HPDE6-E6E7 (cell line): Measurements from ENCODE around the gene PIGB.
"Not testable (repeated sequence)": the region's sequence is repeated elsewhere in the genome, so short reads cannot be mapped to it uniquely, and the experiment has no call there.

Experiments used
- DNase-seq: peaks from one replicate; pipeline ENCODE4 v3.0.0; 2011; ENCODE audit warnings: missing footprints; ENCODE audit errors: extremely low spot score

Gene PIGB

DNA sequence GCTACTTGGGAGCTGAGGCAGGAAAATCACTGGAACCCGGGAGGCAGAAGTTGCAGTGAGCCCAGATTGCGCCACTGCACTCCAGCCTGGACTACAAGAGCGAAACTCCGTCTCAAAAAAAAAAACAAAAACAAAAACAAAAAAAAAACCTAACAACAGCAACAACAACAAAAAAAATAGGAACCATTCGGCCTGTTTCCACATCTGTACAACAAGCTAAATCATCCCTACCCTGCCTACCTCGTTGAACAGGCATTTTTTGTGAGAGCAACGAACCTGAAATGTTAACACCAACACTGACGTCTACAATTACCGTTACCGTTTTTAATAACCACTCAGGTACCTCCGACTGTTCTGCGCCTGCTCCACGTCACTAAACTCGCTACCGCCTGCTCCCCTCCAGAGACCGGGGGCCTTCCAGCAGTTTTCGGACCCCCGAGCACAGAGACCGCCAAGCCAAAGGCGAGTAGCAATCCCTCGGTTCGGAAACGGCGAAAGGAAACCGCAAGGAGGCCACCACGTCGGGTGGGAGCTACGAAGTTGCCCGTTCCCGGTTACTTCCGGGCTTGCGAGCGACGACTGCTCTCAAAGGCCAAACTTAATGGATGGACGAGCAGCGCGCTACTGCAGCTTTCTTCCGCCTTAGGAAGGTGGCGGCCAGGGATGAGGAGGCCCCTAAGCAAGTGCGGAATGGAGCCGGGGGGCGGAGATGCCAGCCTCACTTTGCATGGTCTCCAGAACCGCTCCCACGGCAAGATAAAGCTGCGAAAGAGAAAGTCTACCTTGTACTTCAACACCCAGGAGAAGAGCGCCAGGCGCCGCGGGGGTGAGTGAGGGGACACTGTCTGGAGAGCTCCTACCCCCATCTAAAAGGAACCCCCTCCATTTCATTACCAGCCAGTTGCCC lies at the start of gene PIGB, which contains the start of gene PIGBOS1:
Gene PIGB (plus strand): TSS at position 635 of the 907 bp plus-strand sequence. CDS start 29 bp downstream, at position 664.
Gene PIGBOS1 (minus strand): TSS at position 536 of the 907 bp plus-strand sequence. CDS start 1,331 bp downstream, outside the sequence.
- DNase-seq = peak; percentile 79

DNA sequence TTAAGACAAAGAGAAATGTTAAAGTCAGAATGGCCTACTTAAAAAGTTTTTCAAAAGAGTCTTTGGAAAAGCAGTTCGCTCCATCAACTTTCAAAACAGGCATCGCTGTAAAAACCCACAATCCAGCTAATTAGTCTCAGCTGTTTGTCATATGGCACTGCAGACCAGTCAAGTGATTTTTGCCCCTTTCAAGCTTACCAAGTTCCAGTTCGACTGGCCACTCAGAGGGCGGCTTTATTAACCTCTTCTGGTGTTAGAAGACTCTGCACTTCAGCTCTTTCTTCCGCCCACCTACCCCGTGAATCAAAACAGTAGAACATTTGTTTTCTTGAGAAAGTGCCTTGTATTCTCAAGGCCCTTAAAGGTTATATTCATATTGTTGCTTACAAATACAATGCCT lies 48.7 kb upstream of the PIGB start:
- DNase-seq = no peak

DNA sequence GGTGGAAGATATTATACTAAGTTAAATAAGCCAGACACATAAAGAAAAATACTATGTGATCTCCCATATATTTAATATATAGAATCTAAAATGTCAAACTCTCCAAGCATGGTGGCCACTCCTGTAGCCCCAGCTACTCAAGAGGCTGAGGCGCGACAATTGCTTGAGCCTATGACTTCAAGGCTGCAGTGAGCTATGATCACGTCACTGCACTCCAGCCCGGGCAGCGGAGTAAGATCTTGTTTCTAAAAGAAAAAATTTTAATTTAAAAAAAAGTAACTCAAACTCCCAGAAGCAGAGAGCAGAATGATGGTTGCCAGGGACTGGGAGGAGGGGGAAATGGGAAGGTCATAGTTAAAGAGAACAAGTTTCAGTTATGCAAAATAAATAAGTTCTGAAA lies 42.7 kb upstream of the PIGB start:
- no peak for DNase-seq

DNA sequence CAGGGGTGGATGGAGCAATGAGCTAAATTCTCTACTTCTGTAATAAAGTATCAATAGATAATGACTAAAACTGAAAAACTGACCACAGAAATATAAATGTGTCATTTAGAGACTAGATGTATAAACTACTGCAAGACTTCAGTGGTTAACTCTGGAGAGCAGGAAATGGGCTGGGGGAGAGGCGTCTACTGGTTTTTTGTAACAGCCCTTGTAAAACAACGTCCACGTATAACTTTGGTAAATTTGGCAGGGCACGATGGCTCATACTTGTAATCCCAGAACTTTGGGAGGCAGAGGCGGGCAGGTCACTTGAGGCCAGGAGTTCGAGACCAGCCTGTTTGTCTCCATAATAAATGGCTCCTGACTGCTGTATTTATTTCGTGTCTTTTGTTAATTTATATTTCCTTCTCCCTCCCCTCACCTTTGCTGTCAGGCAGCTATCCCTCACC lies 41.9 kb upstream of the PIGB start:
- DNase-seq = no peak

DNA sequence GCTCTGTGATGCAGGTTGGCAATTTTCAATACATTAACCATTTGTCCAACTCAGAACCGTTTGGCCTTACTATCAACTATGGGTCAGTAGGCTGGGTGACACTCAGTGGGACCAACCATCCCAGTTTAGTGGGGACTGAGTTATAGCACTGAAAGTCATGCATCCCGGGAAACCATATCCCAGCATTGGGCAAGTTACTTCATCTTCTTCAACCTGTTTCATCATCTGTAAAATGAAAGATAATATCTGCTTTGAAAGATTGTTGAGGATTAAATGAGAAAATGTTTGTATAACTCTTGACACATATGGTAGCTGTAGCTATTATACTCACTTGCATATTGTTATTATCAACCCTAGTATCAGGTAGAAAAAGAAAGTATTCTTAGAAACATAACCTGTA lies 41.3 kb upstream of the PIGB start:
- DNase-seq = no peak

DNA sequence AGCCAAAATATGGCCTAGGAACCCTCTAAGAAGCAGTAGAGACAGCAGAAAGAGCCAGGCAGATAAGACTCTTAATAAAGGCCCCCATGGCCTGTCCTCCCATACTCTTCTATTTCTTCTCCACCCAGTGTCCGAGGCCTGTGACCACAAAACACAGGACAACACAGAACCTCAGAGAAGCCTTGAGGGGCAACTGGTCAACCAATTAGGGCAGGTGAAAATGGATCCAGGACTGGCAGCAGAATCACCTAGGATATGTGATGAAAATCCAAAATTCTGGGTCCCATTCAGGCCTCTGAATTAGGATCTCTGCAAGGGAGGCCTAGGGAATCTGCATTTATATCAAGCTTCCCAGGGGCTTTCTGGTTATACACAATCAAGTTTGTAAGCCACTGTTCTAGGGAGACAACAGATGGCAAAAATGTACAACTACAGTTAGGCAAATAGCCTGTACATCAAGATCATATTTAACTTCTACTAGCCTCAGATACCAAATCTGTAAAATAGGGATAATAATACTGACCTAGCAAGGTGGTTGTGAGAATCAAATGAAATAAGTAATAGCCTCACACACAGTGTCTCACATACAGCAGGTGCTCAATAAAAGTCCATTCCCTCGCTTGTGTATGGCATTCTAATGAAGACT lies 39.8 kb upstream of the PIGB start:
- no peak for DNase-seq

DNA sequence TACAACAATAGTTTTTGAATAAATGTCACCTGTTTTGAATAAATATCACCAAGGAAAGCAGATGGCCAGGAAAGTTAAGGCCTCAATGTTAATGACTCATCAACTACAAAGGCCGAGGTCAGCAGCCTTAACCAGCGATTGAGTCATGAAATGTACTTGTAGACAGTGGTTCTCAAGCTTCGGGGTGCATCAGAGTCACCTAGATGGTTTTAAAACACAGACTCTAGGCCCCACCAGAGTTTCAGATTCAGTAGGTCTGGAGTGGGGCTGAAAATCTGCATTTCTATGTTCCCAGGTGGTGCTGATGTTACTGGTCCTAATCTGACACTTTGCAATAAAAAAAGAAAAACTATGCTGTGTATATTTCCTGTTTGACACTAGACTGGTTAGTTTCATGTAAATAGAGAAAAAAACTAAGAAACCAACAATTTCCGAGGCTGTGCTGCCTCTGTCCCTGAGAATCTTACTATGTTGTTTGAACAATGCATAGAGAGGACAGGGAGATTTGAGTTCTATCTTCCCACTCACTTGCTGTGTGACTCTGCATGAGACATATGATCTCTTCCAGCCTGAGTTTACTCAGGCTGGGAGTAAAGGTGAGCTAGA lies 39.2 kb upstream of the PIGB start:
- DNase-seq = peak; percentile 60

DNA sequence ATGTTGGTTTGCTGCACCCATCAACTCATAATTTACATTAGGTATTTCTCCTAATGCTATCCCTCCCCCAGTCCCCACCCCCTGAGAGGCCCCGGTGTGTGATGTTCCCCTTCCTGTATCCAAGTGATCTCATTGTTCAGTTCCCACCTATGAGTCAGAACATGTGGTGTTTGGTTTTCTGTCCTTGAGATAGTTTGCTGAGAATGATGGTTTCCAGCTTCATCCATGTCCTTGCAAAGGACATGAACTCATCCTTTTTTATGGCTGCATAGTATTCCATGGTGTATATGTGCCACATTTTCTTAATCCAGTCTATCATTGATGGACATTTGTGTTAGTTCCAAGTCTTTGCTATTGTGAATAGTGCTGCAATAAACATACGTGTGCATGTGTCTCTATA lies 38.4 kb upstream of the PIGB start:
- not testable (repeated sequence) for DNase-seq

DNA sequence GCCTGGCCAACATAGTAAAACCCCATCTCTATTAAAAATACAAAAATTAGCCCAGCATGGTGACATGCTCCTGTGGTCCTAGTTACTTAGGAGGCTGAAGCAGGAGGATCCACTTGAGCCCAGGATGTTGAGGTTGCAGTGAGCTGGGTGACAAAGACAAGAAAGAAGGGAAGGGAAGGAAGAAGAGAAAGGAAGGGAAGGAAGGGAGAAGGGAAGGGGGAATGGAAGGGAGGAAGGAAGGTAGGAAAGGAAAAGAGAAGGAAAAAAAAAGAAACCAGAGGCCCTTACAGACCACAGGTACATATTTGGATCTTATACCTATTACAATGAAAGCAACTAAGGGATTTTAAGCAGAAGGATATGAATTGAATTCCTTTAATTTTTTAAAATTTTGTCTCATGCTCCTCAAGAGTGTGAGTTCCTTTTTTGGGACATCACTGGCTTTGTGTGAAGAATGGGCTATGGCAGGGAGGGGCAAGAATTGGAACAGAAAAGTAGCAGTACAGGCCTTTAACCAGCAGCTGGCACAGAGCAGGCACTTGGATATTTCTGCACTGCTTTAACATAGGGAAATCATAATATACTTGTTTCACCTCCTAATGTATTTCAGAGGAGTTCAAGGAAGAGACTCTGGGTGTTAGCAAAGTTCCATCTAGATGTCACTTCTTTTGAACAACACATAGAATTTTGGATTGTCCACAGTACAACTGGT lies 37.3 kb upstream of the PIGB start:
- no peak for DNase-seq

DNA sequence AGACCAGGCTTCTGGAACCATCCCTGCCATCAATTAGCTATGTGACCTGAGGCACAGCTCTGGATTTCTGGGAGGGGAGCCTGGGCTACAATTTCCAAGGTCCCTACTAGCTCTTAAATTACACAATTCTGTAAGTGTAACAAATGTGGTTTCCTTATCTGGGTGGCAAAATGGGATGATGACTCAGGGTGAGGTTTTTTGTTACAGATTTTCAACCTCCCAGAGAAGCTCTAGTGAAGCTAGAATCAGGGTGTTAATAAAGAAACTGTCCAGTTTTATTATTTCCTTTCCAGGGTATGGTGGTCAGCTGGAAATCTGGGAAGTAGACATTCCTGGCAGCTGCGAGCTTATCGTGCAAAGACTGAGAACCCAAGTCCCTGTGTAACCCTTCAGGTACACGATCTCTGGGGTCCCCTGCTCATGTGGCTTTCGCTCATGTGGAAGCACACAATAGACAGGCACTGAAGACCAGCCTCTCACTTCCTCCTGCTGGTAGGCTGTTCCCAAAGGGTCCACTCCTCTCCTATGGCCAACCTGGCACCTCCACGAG lies 36.7 kb upstream of the PIGB start:
- DNase-seq = no peak

DNA sequence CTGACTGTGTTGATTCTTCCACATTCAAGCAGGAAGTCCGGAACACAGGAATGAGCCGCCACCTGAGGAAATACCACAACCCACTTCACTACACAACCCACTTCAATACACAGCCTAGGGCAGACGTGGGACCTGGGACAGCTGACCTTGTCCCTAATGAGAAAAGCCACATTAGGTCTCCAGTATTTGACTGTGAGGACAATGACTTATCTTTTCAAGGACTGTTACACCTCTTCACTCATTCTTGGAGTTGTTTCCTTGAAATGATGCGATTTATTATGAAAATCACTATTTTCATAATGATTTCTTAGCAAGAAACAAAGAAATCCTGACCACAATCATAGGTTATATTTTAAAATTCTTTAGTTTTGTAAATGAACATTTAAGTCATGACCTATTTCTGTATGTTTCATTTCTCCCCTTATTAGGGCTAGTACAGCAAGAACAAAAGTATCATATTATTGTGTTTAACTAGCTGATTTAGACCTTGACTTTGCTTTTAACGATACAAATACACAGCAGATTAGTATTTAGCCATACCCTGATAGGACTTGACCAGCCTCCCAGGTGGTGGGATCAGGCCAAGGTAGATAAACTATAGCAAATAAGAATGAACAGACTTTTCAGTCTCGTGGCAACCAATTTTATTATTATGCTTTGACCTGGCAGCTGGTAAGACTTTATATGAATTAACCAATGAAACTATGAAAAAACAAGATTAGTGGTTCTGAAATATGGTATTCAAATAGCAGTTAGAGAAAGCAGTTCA lies 35.5 kb upstream of the PIGB start:
- no peak for DNase-seq

DNA sequence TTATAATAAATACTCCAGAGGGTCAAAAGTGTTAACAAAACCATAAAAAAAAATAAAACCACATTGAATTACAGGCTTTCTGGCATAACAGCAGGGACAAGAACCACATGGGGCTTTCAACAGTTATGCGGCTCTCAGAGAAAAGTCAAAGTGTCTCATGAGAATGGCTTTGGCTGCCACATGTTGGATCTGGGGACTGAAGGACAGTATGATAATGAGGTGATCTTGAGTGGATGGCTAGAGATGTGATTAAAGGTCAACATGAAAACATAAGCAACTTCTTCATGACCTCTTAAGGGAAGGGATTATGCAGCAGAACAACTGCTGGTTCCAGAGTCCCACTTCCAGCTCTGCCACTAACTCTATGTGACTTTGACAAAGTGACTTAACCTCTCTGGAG lies 34.6 kb upstream of the PIGB start:
- DNase-seq = no peak

DNA sequence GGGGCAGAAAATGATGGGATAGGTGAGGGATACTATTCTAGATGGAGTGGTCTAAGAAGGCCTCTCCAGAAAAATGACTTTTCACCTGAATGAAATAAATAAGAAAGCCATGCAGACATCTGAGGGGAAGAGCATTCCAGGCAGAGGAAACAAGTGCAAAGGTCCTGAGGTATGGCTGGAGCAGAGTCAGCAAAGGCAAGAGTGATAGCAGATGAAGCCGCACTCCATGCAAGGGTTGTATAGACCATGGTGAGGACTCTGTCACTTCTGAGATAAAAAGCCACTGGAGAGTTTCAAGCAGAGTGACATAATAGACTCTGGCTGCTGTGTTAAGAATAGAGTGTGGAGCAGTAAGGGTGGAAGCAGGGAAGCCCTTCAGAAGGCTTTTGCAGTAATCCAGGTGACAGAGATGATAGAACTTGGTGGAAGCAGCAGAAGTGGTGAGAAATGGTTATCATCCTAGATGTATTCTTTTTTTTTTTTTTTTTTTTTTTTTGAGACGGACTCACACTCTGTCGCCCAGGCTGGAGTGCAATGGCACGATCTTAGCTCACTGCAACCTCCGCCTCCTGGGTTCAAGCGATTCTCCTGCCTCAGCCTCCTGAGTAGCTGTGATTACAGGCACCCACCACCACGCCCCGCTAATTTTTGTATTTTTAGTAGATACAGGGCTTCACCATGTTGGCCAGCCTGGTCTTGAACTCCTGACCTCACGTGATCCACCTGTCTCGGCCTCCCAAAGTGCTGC lies 32.4 kb upstream of the PIGB start:
- DNase-seq = not testable (repeated sequence)

DNA sequence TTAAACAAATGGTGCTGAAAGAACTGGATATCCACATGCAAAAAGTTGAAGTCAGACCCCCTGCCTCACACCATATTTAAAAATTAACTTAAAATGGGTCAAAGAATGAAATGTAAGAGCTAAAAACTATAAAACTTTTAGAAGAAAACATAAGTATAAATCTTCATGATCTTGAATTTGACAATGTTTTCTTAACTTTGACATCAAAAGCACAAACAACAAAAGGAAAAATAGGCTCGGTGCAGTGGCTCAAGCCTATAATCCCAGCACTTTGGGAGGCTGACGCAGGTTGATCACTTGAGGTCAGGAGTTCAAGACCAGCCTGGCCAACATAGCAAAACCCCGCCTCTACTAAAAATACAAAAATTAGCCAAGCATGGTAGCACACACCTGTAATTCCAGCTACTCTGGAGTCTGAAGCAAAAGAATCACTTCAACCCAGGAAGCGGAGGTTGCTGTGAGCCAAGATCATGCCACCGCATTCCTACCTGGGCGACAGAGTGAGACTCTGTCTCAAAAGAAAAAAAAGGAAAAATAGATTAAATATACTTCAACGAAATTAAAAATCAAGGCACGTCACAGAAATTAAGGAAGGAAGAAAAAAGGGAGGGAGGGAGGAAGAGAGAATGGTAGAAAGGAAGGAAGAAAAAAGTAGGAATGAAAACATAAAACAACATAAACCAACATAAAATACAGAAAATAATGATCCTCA lies 30.9 kb upstream of the PIGB start:
- no peak for DNase-seq

DNA sequence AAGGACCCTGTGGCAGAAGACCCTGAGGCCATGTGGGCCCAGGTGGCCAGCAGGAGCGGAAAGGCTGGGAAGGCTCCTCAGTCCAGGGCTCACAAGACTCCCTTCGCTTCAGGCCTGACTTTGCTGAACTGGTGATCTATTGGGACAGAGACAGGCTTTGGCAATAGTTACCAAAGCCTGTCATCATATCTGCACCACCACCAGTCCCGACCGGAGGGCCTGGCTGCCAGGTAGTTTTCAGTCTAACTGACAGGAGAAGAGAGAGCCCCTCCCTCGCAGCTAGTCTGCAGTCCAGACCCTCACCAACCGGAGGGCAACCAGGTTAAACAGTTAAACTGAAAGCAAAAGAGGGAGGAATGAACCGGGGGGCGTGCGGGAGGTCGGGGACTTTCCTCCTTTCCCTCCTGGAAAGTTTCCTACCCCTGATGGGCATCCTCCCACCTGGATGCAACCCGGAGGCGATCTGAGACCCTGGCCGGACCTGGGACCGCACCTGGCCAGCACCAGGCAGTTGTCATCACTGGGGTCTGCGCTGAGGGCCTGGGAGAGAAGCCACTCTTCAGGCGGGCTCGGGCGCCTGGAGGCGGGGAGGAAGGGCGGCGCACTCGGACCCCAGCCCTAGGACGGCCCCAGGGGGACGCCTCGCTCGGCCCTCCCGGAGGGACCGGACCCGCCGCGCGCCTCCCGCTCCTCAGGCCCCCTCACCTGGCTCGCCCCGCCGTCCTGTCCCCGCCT lies 29.8 kb upstream of the PIGB start:
- DNase-seq = no peak

DNA sequence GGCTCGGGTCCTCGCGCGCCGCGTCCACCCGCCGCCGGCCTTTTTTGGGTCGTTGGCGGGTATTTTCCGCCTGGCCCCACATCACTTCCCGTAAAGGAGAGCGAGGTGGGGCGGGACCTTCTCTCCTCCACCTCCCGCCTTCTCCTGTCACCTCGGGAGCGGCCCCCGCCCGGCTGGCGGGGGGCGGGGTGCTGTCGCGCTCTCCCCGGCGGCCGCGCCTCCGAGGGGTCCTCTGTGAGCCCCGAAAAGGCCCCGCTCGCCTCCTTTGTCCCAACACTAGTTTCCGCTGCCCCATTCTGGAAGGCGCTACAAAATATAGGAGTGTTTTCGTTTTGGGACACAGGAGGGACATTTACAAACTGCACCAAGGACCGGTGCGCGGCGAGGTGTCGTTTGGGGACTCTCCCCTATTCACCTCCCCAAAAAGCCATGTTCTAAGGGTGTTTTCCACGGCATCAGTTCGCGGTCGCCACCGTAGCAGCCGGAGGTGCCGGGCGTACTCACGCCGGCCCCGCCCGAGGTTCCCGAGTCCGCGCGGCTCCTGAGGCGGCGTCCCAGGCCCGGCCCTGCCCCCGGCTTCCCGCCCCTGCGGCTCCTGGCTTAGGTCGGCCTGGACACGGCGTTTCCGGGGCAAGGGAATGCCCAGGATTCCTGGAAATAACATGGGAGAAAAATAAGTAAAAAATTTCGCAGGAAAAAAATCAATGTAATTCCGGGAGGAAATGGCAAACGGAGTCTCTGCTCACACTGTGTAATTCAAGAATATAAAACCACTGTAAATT lies 29.1 kb upstream of the PIGB start, which contains the start of gene RAB27A:
Gene RAB27A (minus strand): TSS at position 68 of the 782 bp plus-strand sequence. CDS start 54,879 bp downstream, outside the sequence.
- DNase-seq = peak; percentile 61

DNA sequence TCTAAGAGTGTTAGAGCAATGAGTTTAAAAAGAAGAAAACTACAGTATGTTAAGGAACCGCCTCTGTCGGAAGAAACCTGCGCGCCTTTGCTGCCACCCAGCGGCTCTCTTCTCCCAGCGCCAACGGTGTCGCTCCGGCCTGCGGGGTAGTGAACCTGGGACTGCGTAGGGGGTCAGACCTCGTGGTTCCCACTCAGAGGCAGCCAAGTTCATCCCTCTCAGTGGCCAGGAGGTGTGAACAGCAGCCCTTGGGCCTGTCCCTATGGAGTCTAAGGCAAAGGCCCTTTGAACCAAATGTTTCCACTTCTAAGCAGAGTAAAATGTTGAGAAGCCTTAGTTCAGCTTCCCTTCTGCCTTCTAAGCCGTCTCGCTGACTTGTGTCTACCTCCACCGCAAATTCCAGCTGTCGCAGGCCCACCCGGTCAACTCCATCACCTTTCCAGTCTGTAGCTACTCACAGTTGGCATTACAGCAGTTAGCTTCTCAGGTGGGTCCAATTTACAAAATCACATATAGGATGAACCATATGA lies 28.4 kb upstream of the PIGB start:
- DNase-seq = peak; percentile 59
